Stimulated activated CD8-positive, alpha-beta memory T cell treated with anti-CD3 and anti-CD28 coated beads, Interleukin-2, amount 100 ng/mL, for 48 hours (primary cell): ENCODE measurements around the gene TAF12.
"Not testable (repeated sequence)": the region's sequence is repeated elsewhere in the genome, so short reads cannot be mapped to it uniquely, and the experiment has no call there.

Experiments used
- DNase-seq, 2 donors: peaks; one replicate each; pipeline ENCODE4 v3.0.0-alpha.2; 2020; ENCODE audit warnings: low read depth in 2 of 2

Gene TAF12

GRCh38 chr1:28644494-28644893 lies 1.6 kb upstream of the TAF12 start:
- DNase-seq, result no peak

- no peak for DNase-seq
Measured at GRCh38 chr1:28642056-28642846, 616 bp downstream of the TAF12 start.

- DNase-seq, result no peak
Measured at GRCh38 chr1:28640766-28641165, 2.1 kb downstream of the TAF12 start.

GRCh38 chr1:28632560-28632959 lies 10.3 kb downstream of the TAF12 start:
- no peak for DNase-seq

- no peak for DNase-seq
Measured at GRCh38 chr1:28631713-28632112, 11.2 kb downstream of the TAF12 start.

GRCh38 chr1:28613175-28613574 lies 29.7 kb downstream of the TAF12 start:
- DNase-seq, result no peak

GRCh38 chr1:28606771-28607170 lies 36.1 kb downstream of the TAF12 start:
- DNase-seq, result no peak

- DNase-seq, result no peak
Measured at GRCh38 chr1:28604962-28605361, 37.9 kb downstream of the TAF12 start.

- DNase-seq, result no peak
Measured at GRCh38 chr1:28604411-28604810, 38.5 kb downstream of the TAF12 start.

- no peak for DNase-seq
Measured at GRCh38 chr1:28602536-28603439, 40.1 kb downstream of the TAF12 start.

GRCh38 chr1:28601696-28602095 lies 41.2 kb downstream of the TAF12 start:
- DNase-seq, result no peak

GRCh38 chr1:28596276-28596675 lies 46.6 kb downstream of the TAF12 start:
- DNase-seq, result not testable (repeated sequence)

GRCh38 chr1:28595412-28596191 lies 47.3 kb downstream of the TAF12 start:
- DNase-seq, result no peak

GRCh38 chr1:28594686-28595411 lies 48.0 kb downstream of the TAF12 start:
- not testable (repeated sequence) for DNase-seq

- not testable (repeated sequence) for DNase-seq
Measured at GRCh38 chr1:28593988-28594356, 48.9 kb downstream of the TAF12 start.

GRCh38 chr1:28592321-28593071 lies 50.4 kb downstream of the TAF12 start:
- DNase-seq, result no peak

- no peak for DNase-seq
Measured at GRCh38 chr1:28591708-28592320, 51.1 kb downstream of the TAF12 start, which contains the start of gene RAB42. Gene RAB42 (plus strand): TSS chr1:28592265. CDS start chr1:28592512, 247 bp downstream.

GRCh38 chr1:28586585-28587391 lies 56.1 kb downstream of the TAF12 start:
- not testable (repeated sequence) for DNase-seq

- DNase-seq, result no peak
Measured at GRCh38 chr1:28582248-28582615, 60.6 kb downstream of the TAF12 start.
